A549 (cell line): ENCODE measurements around the gene IARS1. TPM values are rescaled to one million over a fixed set of nuclear protein-coding genes. Genes with fewer than 3 reads are reported as not detected.

Experiments
- ATAC-seq, 2 experiments: fragments of 200-7000 bp in 1 of 2; fragments of >200 bp in 1 of 2; cut with Nextera tagmentation in 1 of 2; cut with Tn5 transposase in 1 of 2; 3 replicates each; pipeline versions ENCODE4 v1.8.0 to v1.9.1; 2018 to 2020; ENCODE audit warnings: mild to moderate bottlenecking in 1 of 2, moderate library complexity in 1 of 2
- CTCF ChIA-PET: fragments of 300-600 bp; sonication (Branson Sonifier 250); formaldehyde crosslinking; extraction: SDS; loops from one replicate; lab custom pipeline; 2021; ENCODE audit warnings: antibody characterized with exemption, inconsistent platforms; lab: Yijun Ruan, JAX
- POLR2A ChIA-PET: fragments of 350-600 bp; formaldehyde crosslinking; extraction: SDS; loops from one replicate; lab custom pipeline; 2021; ENCODE audit warnings: antibody characterized with exemption, inconsistent platforms; lab: Yijun Ruan, JAX
- DNase-seq, 2 experiments: peaks; one replicate each; pipeline versions ENCODE4 v3.0.0 to v3.0.0-alpha.2; 2011 to 2016; ENCODE audit warnings: low read depth in 1 of 2, low spot score in 1 of 2
- FAIRE-seq: peaks from 2 replicates; lab custom pipeline; 2011; peaks lifted over from hg19 to GRCh38; lab: Jason Lieb, UNC
- H3K27ac ChIP-seq, 2 experiments: fragments of >200 bp; sonication (Bioruptor Twin); formaldehyde crosslinking; 3 replicates each; pipeline ENCODE4 v1.5.1; 2016 to 2017
- H3K4me1 ChIP-seq: fragments of >200 bp; sonication (Bioruptor Twin); formaldehyde crosslinking; 3 replicates; pipeline ENCODE4 v1.6.1; 2016
- H3K4me2 ChIP-seq: fragments of >200 bp; sonication (Bioruptor Twin); formaldehyde crosslinking; 3 replicates; pipeline ENCODE4 v1.6.1; 2016
- H3K4me3 ChIP-seq: fragments of >200 bp; sonication (Bioruptor Twin); formaldehyde crosslinking; 3 replicates; pipeline ENCODE4 v1.5.1; 2016
- H3K9me3 ChIP-seq: fragments of >200 bp; sonication (Bioruptor Twin); formaldehyde crosslinking; 3 replicates; pipeline ENCODE4 v1.6.1; 2016
- CEBPB ChIP-seq, 2 experiments: fragments of >200 bp in 1 of 2; sonication (Bioruptor Twin) in 1 of 2; formaldehyde crosslinking in 1 of 2; IDR thresholded peaks; 2 replicates each; pipeline ENCODE4 v1.6.1; 2012 to 2016
- FOSL2 ChIP-seq, 2 experiments: fragments of 450-650 bp in 1 of 2; fragments of >200 bp in 1 of 2; sonication (Bioruptor Twin) in 1 of 2; formaldehyde crosslinking; IDR thresholded peaks; 2 replicates each; pipeline versions ENCODE4 v1.5.0 to v1.6.1; 2016 to 2020; ENCODE audit warnings: mild to moderate bottlenecking in 1 of 2, moderate library complexity in 1 of 2
- FOXS1 ChIP-seq: fragments of 250-450 bp; sonication (Bioruptor Pico); IDR thresholded peaks from 2 replicates; pipeline ENCODE4 v1.5.0; 2020; ENCODE audit warnings: mild to moderate bottlenecking, moderate library complexity
- HOXA7 ChIP-seq: fragments of 250-450 bp; sonication (Bioruptor Pico); IDR thresholded peaks from 2 replicates; pipeline ENCODE4 v1.5.0; 2020; ENCODE audit warnings: mild to moderate bottlenecking, moderate library complexity
- HOXB13 ChIP-seq: fragments of 250-450 bp; sonication (Bioruptor Pico); IDR thresholded peaks from 2 replicates; pipeline ENCODE4 v1.5.0; 2020; ENCODE audit warnings: low read depth, mild to moderate bottlenecking, moderate library complexity
- KDM5A ChIP-seq: fragments of 200-600 bp; sonication (generic); IDR thresholded peaks from 2 replicates; pipeline ENCODE4 v1.6.1; 2016; ENCODE audit warnings: antibody characterized with exemption, mild to moderate bottlenecking
- MAFK ChIP-seq: fragments of 450-650 bp; IDR thresholded peaks from 2 replicates; pipeline ENCODE4 v1.6.1; 2014; ENCODE audit not compliant: partially characterized antibody
- POLR2A ChIP-seq: IDR thresholded peaks from 2 replicates; pipeline ENCODE4 v1.6.1; 2012; ENCODE audit warnings: mild to moderate bottlenecking, low read length
- RAD21 ChIP-seq, 2 experiments: fragments of >200 bp in 1 of 2; sonication (Bioruptor Twin) in 1 of 2; formaldehyde crosslinking in 1 of 2; IDR thresholded peaks in 1 of 2; conservative IDR thresholded peaks in 1 of 2; 2 replicates in 1 of 2; 3 replicates in 1 of 2; pipeline ENCODE4 v1.6.1; 2012 to 2018; ENCODE audit warnings: inconsistent platforms in 1 of 2
- RARB ChIP-seq: fragments of 250-450 bp; sonication (Bioruptor Pico); IDR thresholded peaks from 2 replicates; pipeline ENCODE4 v1.8.0; 2021; ENCODE audit warnings: mild to moderate bottlenecking, moderate library complexity
- RCOR1 ChIP-seq: fragments of 150-350 bp; IDR thresholded peaks from 2 replicates; pipeline ENCODE4 v1.6.1; 2014; ENCODE audit warnings: antibody characterized with exemption, low read length, low read depth
- SMC3 ChIP-seq: fragments of >200 bp; sonication (Bioruptor Twin); formaldehyde crosslinking; IDR thresholded peaks from 3 replicates; pipeline ENCODE4 v1.6.1; 2018; ENCODE audit warnings: inconsistent platforms
- ZC3H11A ChIP-seq: fragments of 450-650 bp; IDR thresholded peaks from 2 replicates; pipeline ENCODE4 v1.6.1; 2014; ENCODE audit warnings: antibody characterized with exemption, mild to moderate bottlenecking
- ZNF302 ChIP-seq: fragments of 250-450 bp; sonication (Bioruptor Pico); IDR thresholded peaks from 2 replicates; pipeline ENCODE4 v1.9.0; 2021; ENCODE audit warnings: inconsistent platforms, mild to moderate bottlenecking, moderate library complexity
- WGBS: methylation state at CpG from one replicate; pipeline ENCODE4 v1.1.6; 2017; ENCODE audit errors: missing lambda C conversion rate; 5-methylcytosine and 5-hydroxymethylcytosine counted together
- polyA plus RNA-seq, 4 experiments: library from polyadenylated mRNA; depleted of rRNA in 3 of 4; stranded (reverse); fragments of >200 nt; fragmentation: RNase III in 1 of 4; extraction: RNeasy Plus Mini Kit Qiagen cat#74134 plus additional on column Dnase treatment in 1 of 4; gene quantifications; 2 replicates in 3 of 4; 3 replicates in 1 of 4; pipeline ENCODE4 v1.2.3, GENCODE V29; 2011 to 2017
- TF ChIP-seq, protein P1 (sequence below): fragments of 250-450 bp; sonication (Bioruptor Pico); IDR thresholded peaks from 2 replicates; pipeline ENCODE4 v1.5.0; 2021; ENCODE audit warnings: mild to moderate bottlenecking, moderate library complexity, borderline replicate concordance
- TF ChIP-seq, protein P2 (sequence below): fragments of >200 bp; sonication (Bioruptor Twin); formaldehyde crosslinking; IDR thresholded peaks from 3 replicates; pipeline ENCODE4 v1.6.1; 2016

IARS1 gene
- polyA plus RNA-seq, 2 of the 4 experiments (the other 2 are of a cell fraction), result 121 to 244 TPM

- FAIRE-seq (no peak), ATAC-seq (peak; percentile 19 to 42; a peak in 3 of 6 replicates), DNase-seq (peak in 1 of 2 experiments; percentile 29)
- Histone ChIP-seq H3K4me3 (peak overlapping the region; percentile 73), H3K4me1 (peaks cover 22% of the 10 kb centered on the region), H3K27ac (peak overlapping the region; percentile 96 to 97), H3K9me3 (no peaks in the 10 kb centered on the region), H3K4me2 (peak overlapping the region; percentile 96)
- ChIA-PET CTCF (interaction anchor here (1.2 to 2.0 kb wide), 2 partner anchors 154 to 340 kb away, joined by 3 to 10 read pairs; no protein-coding TSS in a partner anchor), POLR2A (no interaction called here)
- TF ChIP-seq FOXS1 (CRISPR knock-in tag) (no peak), POLR2A (no peak), SMC3 (no peak)
- TF ChIP-seq, protein P1, sequence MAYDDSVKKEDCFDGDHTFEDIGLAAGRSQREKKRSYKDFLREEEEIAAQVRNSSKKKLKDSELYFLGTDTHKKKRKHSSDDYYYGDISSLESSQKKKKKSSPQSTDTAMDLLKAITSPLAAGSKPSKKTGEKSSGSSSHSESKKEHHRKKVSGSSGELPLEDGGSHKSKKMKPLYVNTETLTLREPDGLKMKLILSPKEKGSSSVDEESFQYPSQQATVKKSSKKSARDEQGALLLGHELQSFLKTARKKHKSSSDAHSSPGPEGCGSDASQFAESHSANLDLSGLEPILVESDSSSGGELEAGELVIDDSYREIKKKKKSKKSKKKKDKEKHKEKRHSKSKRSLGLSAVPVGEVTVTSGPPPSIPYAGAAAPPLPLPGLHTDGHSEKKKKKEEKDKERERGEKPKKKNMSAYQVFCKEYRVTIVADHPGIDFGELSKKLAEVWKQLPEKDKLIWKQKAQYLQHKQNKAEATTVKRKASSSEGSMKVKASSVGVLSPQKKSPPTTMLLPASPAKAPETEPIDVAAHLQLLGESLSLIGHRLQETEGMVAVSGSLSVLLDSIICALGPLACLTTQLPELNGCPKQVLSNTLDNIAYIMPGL (CRISPR knock-in tag), result no peak
- WGBS, result 4% methylated on average over 13 of the region's 13 CpGs
Measured at GRCh38 chr9:92294297-92294676, 790 bp upstream of the IARS1 start.

DNA sequence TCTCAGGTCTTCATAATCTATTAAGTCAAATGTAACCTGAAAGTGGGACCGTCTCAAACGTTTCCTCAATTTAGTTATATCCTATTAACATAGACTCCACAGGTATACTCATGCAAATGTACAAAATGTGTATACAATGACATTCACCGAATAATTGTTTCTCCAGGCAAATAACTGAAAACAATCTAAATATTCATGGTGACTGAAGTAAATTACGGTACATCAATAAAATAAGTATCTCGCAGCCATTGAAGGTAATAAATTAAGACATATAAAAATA is 482 bp downstream of the IARS1 start:
- no peak for FAIRE-seq
- POLR2A ChIA-PET, result no interaction called here
- WGBS, result 2% methylated on average over 5 of the region's 5 CpGs
- no peaks in the 10 kb centered on the region for H3K9me3 ChIP-seq
- DNase-seq, result no peak
- CTCF ChIA-PET, result no interaction called here
- no peak for ATAC-seq
- TF ChIP-seq ZC3H11A (no peak), HOXB13 (CRISPR knock-in tag) (no peak)
- peak overlapping the region; percentile 73 for H3K4me3 ChIP-seq
- H3K27ac ChIP-seq, result peak overlapping the region; percentile 96 to 97
- H3K4me1 ChIP-seq, result peaks cover 22% of the 10 kb centered on the region
- peak overlapping the region; percentile 92 for H3K4me2 ChIP-seq

GRCh38 chr9:92292338-92293074 is 991 bp downstream of the IARS1 start:
- Histone ChIP-seq H3K9me3 (no peaks in the 10 kb centered on the region), H3K27ac (peak overlapping the region; percentile 96 to 97), H3K4me3 (peak overlapping the region; percentile 73)
- FAIRE-seq (no peak), ATAC-seq (no peak)
- 21% methylated on average over 8 of the region's 8 CpGs for WGBS
- CTCF ChIA-PET, result interaction anchor here (0.7 to 1.1 kb wide), 3 partner anchors 13 to 81 kb away, joined by 3 read pairs; no protein-coding TSS in a partner anchor
- TF ChIP-seq HOXA7 (CRISPR knock-in tag) (no peak), RCOR1 (no peak), FOSL2 (IDR thresholded peaks at IDR 0.05) (no peak), FOSL2 (CRISPR knock-in tag; IDR thresholded peaks at IDR 0.05) (0 out of 2 replicates have a peak, but pooled peaks have one; percentile 27)
- TF ChIP-seq, protein P2, sequence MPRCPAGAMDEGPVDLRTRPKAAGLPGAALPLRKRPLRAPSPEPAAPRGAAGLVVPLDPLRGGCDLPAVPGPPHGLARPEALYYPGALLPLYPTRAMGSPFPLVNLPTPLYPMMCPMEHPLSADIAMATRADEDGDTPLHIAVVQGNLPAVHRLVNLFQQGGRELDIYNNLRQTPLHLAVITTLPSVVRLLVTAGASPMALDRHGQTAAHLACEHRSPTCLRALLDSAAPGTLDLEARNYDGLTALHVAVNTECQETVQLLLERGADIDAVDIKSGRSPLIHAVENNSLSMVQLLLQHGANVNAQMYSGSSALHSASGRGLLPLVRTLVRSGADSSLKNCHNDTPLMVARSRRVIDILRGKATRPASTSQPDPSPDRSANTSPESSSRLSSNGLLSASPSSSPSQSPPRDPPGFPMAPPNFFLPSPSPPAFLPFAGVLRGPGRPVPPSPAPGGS, result no peak
- TF ChIP-seq, all 56 proteins: peak for 1
- peak overlapping the region; percentile 92 for H3K4me2 ChIP-seq
- DNase-seq, result peak; percentile 7 to 22
- POLR2A ChIA-PET, result interaction anchor here (1.1 kb wide), 1 partner anchor 33 kb away, joined by 3 read pairs; the partner anchor contains the start of genes CENPP and NOL8
- peaks cover 22% of the 10 kb centered on the region for H3K4me1 ChIP-seq

GRCh38 chr9:92291577-92291976 is 1.9 kb downstream of the IARS1 start:
- 91% methylated on average over 2 of the region's 2 CpGs for WGBS
- POLR2A ChIA-PET, result interaction anchor here (0.7 kb wide), 1 partner anchor 25 kb away, joined by 3 read pairs; no protein-coding TSS in a partner anchor
- H3K4me2 ChIP-seq, result peak overlapping the region; percentile 92
- FAIRE-seq (no peak), DNase-seq (no peak)
- TF ChIP-seq, protein P2, result no peak
- TF ChIP-seq, protein P1 (CRISPR knock-in tag), result no peak
- no peak for TF ChIP-seq FOSL2 (IDR thresholded peaks at IDR 0.05)
- no peak for TF ChIP-seq FOSL2 (CRISPR knock-in tag; IDR thresholded peaks at IDR 0.05)
- TF ChIP-seq ZNF302, result no peak
- no peak for TF ChIP-seq MAFK
- no peak for TF ChIP-seq RARB (CRISPR knock-in tag)
- no peak for TF ChIP-seq CEBPB (IDR thresholded peaks at IDR 0.05)
- TF ChIP-seq KDM5A, result no peak
- no peak for TF ChIP-seq RAD21 (conservative IDR thresholded peaks at IDR 0.05 in 1 of 2, IDR thresholded peaks at IDR 0.05 in 1 of 2)
- TF ChIP-seq, all 56 proteins: peak for 0
- H3K9me3 ChIP-seq, result no peaks in the 10 kb centered on the region
- peak overlapping the region; percentile 73 for H3K4me3 ChIP-seq
- H3K4me1 ChIP-seq, result peaks cover 22% of the 10 kb centered on the region
- ATAC-seq, result no peak
- CTCF ChIA-PET, result interaction anchor here (0.5 to 5.5 kb wide), 11 partner anchors 10 to 1050 kb away, joined by 3 to 38 read pairs (median 3); no protein-coding TSS in a partner anchor
- peak overlapping the region in 1 of 2 experiments; percentile 97; a peak in 3 of 6 replicates for H3K27ac ChIP-seq
